ENCODE measurements around the gene IL17RD. TPM values are rescaled to one million over a fixed set of nuclear protein-coding genes. Genes with fewer than 3 reads are reported as not detected.

Gene IL17RD
- total RNA-seq, 5 donors from 2014 or later (not counting 1 experiment from before 2014, with no cell fraction given) = 0.05 to 0.38 (median 0.10) TPM; not detected in 1

DNA sequence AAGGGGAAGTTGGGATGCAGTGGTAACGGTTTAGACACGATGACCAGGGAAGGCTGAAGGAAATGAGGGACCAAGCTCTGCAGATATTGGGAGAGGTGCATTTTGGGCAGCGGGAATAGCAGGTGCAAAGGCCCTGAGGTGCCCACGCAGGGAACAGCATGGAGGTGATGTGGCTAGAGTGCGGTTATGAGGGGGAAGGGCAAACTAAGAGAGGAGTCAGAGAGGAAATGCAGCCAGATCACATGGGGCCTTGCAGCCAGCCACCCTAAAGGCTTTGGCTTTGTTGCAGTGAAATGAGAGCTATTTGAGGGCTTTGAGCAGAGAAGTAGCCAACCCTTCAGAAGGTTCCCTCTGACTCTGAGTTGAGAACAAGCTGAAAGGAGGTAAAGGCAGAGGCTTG is 102.1 kb downstream of the IL17RD start:
- Histone ChIP-seq H3K4me1 (ENCODE audit: control insufficient read depth in 1 of 2, extremely low read depth in 1 of 2, insufficient read depth in 2 of 2, low read length in 2 of 2) (no peaks in the 10 kb centered on the region), H3K27ac (ENCODE audit: low read length) (no peak overlapping the region), H3K27me3 (replicated peaks in 1 of 2; ENCODE audit: control insufficient read depth in 2 of 2, extremely low read depth in 1 of 2, insufficient read depth in 2 of 2, low read length in 1 of 2) (peaks cover 0 to 14% of the 10 kb centered on the region in 2 experiments), H3K36me3 (ENCODE audit: control insufficient read depth in 2 of 2, extremely low read depth in 1 of 2, insufficient read depth in 1 of 2, low read length in 1 of 2) (no peaks in the 10 kb centered on the region), H3K9me3 (no peaks in the 10 kb centered on the region), H3K4me3 (ENCODE audit: control insufficient read depth in 1 of 2, extremely low read depth in 1 of 2, low read length in 1 of 2) (no peak overlapping the region)
- peaks cover 0 to 5% of the 10 kb centered on the region in 2 donors for H3K27me3 Mint-ChIP-seq
- POLR2A ChIA-PET = interaction anchor here in 1 of 2 donors (0.6 kb wide), 1 partner anchor 36 kb away, joined by 3 read pairs; no protein-coding TSS in a partner anchor
- 71% methylated on average over 5 of the region's 5 CpGs for WGBS (ENCODE audit: insufficient coverage)
- CTCF ChIA-PET = no interaction called here
- H3K4me1 Mint-ChIP-seq = no peaks in the 10 kb centered on the region
- H3K36me3 Mint-ChIP-seq = no peaks in the 10 kb centered on the region
- H3K27ac Mint-ChIP-seq = no peak overlapping the region
- no peak overlapping the region for H3K4me3 Mint-ChIP-seq
- DNase-seq (no peak), ATAC-seq (replicated peaks in 1 of 4) (no peak)
- no peaks in the 10 kb centered on the region for H3K9me3 Mint-ChIP-seq

DNA sequence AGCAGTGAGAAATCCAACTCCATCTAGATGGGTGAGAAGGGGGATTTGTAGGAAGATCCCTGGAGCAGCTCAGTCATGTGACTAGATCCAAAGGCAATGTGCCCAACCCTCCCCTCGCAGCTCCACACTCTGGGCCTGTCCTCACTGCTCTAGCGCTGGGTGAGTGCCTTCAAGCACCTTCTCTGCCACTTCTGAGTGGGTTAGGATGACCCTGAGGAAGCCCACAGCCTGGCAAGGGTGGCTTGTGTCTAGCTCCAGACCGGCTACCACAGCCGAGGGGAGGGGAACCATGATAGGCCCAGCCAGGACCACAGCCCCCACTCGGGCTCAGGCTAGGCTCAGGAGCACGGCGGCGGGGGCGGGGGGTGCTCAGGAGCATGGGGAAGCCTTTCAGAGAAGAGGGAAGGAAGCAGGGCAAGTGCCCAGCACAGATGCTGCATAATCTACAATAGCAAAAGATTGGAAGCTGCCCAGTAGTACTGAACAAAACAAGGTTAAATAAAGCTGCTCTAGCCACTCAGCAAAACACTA is 103.0 kb downstream of the IL17RD start:
- ATAC-seq (replicated peaks in 1 of 4) = no peak
- H3K4me3 Mint-ChIP-seq = no peak overlapping the region
- Histone ChIP-seq H3K36me3 (ENCODE audit: control insufficient read depth in 2 of 2, extremely low read depth in 1 of 2, insufficient read depth in 1 of 2, low read length in 1 of 2) (no peaks in the 10 kb centered on the region), H3K27ac (ENCODE audit: low read length) (no peak overlapping the region), H3K4me1 (ENCODE audit: control insufficient read depth in 1 of 2, extremely low read depth in 1 of 2, insufficient read depth in 2 of 2, low read length in 2 of 2) (no peaks in the 10 kb centered on the region), H3K9me3 (no peaks in the 10 kb centered on the region), H3K27me3 (replicated peaks in 1 of 2; ENCODE audit: control insufficient read depth in 2 of 2, extremely low read depth in 1 of 2, insufficient read depth in 2 of 2, low read length in 1 of 2) (peaks cover 0 to 13% of the 10 kb centered on the region in 2 experiments), H3K4me3 (ENCODE audit: control insufficient read depth in 1 of 2, extremely low read depth in 1 of 2, low read length in 1 of 2) (no peak overlapping the region)
- no peak for DNase-seq
- no peaks in the 10 kb centered on the region for H3K9me3 Mint-ChIP-seq
- H3K27me3 Mint-ChIP-seq = peaks cover 0 to 5% of the 10 kb centered on the region in 2 donors
- ChIA-PET POLR2A (no interaction called here), CTCF (no interaction called here)
- WGBS (ENCODE audit: insufficient coverage) = 58% methylated on average over 4 of the region's 9 CpGs
- H3K27ac Mint-ChIP-seq = no peak overlapping the region
- H3K4me1 Mint-ChIP-seq = no peaks in the 10 kb centered on the region
- no peaks in the 10 kb centered on the region for H3K36me3 Mint-ChIP-seq

DNA sequence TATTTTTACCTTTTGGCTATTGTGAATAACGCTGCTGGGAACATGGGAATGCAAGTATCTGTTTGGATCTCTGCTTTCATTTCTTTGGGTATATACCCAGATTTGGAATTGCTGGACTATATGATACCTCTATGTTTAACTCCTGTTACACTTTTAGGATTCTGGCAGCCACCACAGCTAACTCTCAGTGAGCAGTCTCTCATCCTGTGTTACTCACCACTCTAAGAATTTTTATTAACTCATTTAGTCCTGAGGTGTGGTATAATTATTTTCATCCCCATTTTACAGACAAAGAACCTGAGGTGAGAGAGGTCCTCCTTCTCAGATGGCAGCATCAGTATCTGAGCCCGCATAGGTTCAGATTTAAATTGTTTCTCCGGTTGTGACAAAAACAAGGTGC is 103.6 kb downstream of the IL17RD start:
- POLR2A ChIA-PET = no interaction called here

GRCh38 chr3:57060089-57060821 is 104.9 kb downstream of the IL17RD start, which contains the start of gene SPATA12:
TSS of gene SPATA12 (plus strand) at chr3:57060664. CDS start at chr3:57073695, 13,031 bp downstream.
- Histone ChIP-seq H3K4me3 (ENCODE audit: control insufficient read depth in 1 of 2, extremely low read depth in 1 of 2, low read length in 1 of 2) (no peak within 1 kb of the TSS), H3K36me3 (ENCODE audit: control insufficient read depth in 2 of 2, extremely low read depth in 1 of 2, insufficient read depth in 1 of 2, low read length in 1 of 2) (no peaks in the 10 kb centered on the region), H3K27ac (ENCODE audit: low read length) (no peak within 1 kb of the TSS), H3K9me3 (no peaks in the 10 kb centered on the region), H3K4me1 (ENCODE audit: control insufficient read depth in 1 of 2, extremely low read depth in 1 of 2, insufficient read depth in 2 of 2, low read length in 2 of 2) (no peaks in the 10 kb centered on the region), H3K27me3 (replicated peaks in 1 of 2; ENCODE audit: control insufficient read depth in 2 of 2, extremely low read depth in 1 of 2, insufficient read depth in 2 of 2, low read length in 1 of 2) (peaks cover 0 to 17% of the 10 kb centered on the region in 2 experiments)
- Mint-ChIP-seq H3K27ac (no peak within 1 kb of the TSS), H3K36me3 (no peaks in the 10 kb centered on the region), H3K4me3 (no peak within 1 kb of the TSS), H3K27me3 (peaks cover 8 to 12% of the 10 kb centered on the region in 2 donors), H3K9me3 (no peaks in the 10 kb centered on the region), H3K4me1 (no peaks in the 10 kb centered on the region)
- ATAC-seq (replicated peaks in 1 of 4) = no peak
- POLR2A ChIA-PET = no interaction called here
- CTCF ChIA-PET = no interaction called here
- 55% methylated on average over 4 of the region's 11 CpGs for WGBS (ENCODE audit: insufficient coverage)
- peak in 2 of 35 experiments; percentile 5 to 26 for DNase-seq

More for the DNA sequence above, 103.6 kb downstream of the IL17RD start:
- H3K4me1 Mint-ChIP-seq = no peaks in the 10 kb centered on the region
- no peaks in the 10 kb centered on the region for H3K9me3 Mint-ChIP-seq
- H3K27me3 Mint-ChIP-seq = peaks cover 0 to 5% of the 10 kb centered on the region in 2 donors
- Histone ChIP-seq H3K27me3 (replicated peaks in 1 of 2; ENCODE audit: control insufficient read depth in 2 of 2, extremely low read depth in 1 of 2, insufficient read depth in 2 of 2, low read length in 1 of 2) (peaks cover 0 to 14% of the 10 kb centered on the region in 2 experiments), H3K4me3 (ENCODE audit: control insufficient read depth in 1 of 2, extremely low read depth in 1 of 2, low read length in 1 of 2) (no peak overlapping the region), H3K27ac (ENCODE audit: low read length) (no peak overlapping the region), H3K9me3 (no peaks in the 10 kb centered on the region), H3K4me1 (ENCODE audit: control insufficient read depth in 1 of 2, extremely low read depth in 1 of 2, insufficient read depth in 2 of 2, low read length in 2 of 2) (no peaks in the 10 kb centered on the region), H3K36me3 (ENCODE audit: control insufficient read depth in 2 of 2, extremely low read depth in 1 of 2, insufficient read depth in 1 of 2, low read length in 1 of 2) (no peaks in the 10 kb centered on the region)
- DNase-seq = no peak
- no peak overlapping the region for H3K4me3 Mint-ChIP-seq
- no peak for ATAC-seq (replicated peaks in 1 of 4)
- no peak overlapping the region for H3K27ac Mint-ChIP-seq
- H3K36me3 Mint-ChIP-seq = no peaks in the 10 kb centered on the region
- CTCF ChIA-PET = no interaction called here
- 100% methylated on average over 2 of the region's 3 CpGs for WGBS (ENCODE audit: insufficient coverage)

- DNase-seq = no peak
- no peak overlapping the region for H3K4me3 Mint-ChIP-seq
Observed at GRCh38 chr3:57059411-57059810, 105.7 kb downstream of the IL17RD start.

GRCh38 chr3:57057351-57057750 is 107.8 kb downstream of the IL17RD start:
- ChIA-PET CTCF (no interaction called here), POLR2A (no interaction called here)
- peaks cover 13 to 16% of the 10 kb centered on the region in 2 donors for H3K27me3 Mint-ChIP-seq
- no peak for ATAC-seq (replicated peaks in 1 of 4)
- H3K36me3 Mint-ChIP-seq = no peaks in the 10 kb centered on the region
- WGBS (ENCODE audit: insufficient coverage) = no CpG with 5 or more reads among the region's 6 CpGs
- H3K4me3 Mint-ChIP-seq = no peak overlapping the region
- H3K36me3 ChIP-seq (ENCODE audit: control insufficient read depth in 2 of 2, extremely low read depth in 1 of 2, insufficient read depth in 1 of 2, low read length in 1 of 2) = no peaks in the 10 kb centered on the region
- H3K27ac Mint-ChIP-seq = no peak overlapping the region
- H3K27me3 ChIP-seq (replicated peaks in 1 of 2; ENCODE audit: control insufficient read depth in 2 of 2, extremely low read depth in 1 of 2, insufficient read depth in 2 of 2, low read length in 1 of 2) = peaks cover 0 to 19% of the 10 kb centered on the region in 2 experiments
- H3K4me1 ChIP-seq (ENCODE audit: control insufficient read depth in 1 of 2, extremely low read depth in 1 of 2, insufficient read depth in 2 of 2, low read length in 2 of 2) = no peaks in the 10 kb centered on the region
- no peak overlapping the region for H3K27ac ChIP-seq (ENCODE audit: low read length)
- no peaks in the 10 kb centered on the region for H3K9me3 ChIP-seq
- H3K4me3 ChIP-seq (ENCODE audit: control insufficient read depth in 1 of 2, extremely low read depth in 1 of 2, low read length in 1 of 2) = no peak overlapping the region
- H3K4me1 Mint-ChIP-seq = no peaks in the 10 kb centered on the region
- DNase-seq = no peak
- H3K9me3 Mint-ChIP-seq = no peaks in the 10 kb centered on the region

More at GRCh38 chr3:57059411-57059810, 105.7 kb downstream of the IL17RD start:
- Histone ChIP-seq H3K27me3 (replicated peaks in 1 of 2; ENCODE audit: control insufficient read depth in 2 of 2, extremely low read depth in 1 of 2, insufficient read depth in 2 of 2, low read length in 1 of 2) (peaks cover 0 to 16% of the 10 kb centered on the region in 2 experiments), H3K27ac (ENCODE audit: low read length) (no peak overlapping the region), H3K4me3 (ENCODE audit: control insufficient read depth in 1 of 2, extremely low read depth in 1 of 2, low read length in 1 of 2) (no peak overlapping the region), H3K9me3 (no peaks in the 10 kb centered on the region), H3K4me1 (ENCODE audit: control insufficient read depth in 1 of 2, extremely low read depth in 1 of 2, insufficient read depth in 2 of 2, low read length in 2 of 2) (no peaks in the 10 kb centered on the region), H3K36me3 (ENCODE audit: control insufficient read depth in 2 of 2, extremely low read depth in 1 of 2, insufficient read depth in 1 of 2, low read length in 1 of 2) (no peaks in the 10 kb centered on the region)
- H3K9me3 Mint-ChIP-seq = no peaks in the 10 kb centered on the region
- 67% methylated on average over 2 of the region's 3 CpGs for WGBS (ENCODE audit: insufficient coverage)
- ChIA-PET POLR2A (no interaction called here), CTCF (interaction anchor here (0.5 to 0.6 kb wide), 2 partner anchors 352 to 396 kb away, joined by 3 read pairs; no protein-coding TSS in a partner anchor)
- peaks cover 8 to 13% of the 10 kb centered on the region in 2 donors for H3K27me3 Mint-ChIP-seq
- no peaks in the 10 kb centered on the region for H3K4me1 Mint-ChIP-seq
- H3K27ac Mint-ChIP-seq = no peak overlapping the region
- ATAC-seq (replicated peaks in 1 of 4) = no peak
- H3K36me3 Mint-ChIP-seq = no peaks in the 10 kb centered on the region
